Measurements from ENCODE around the gene DPP6.
A peak's percentile ranks its signal among the peaks of the same experiment; 100 is the strongest.

The DPP6 gene

GRCh38 chr7:154709840-154710520, 657.8 kb downstream of the DPP6 start:
- no peak for DNase-seq (ENCODE audit: low spot score)

DNA sequence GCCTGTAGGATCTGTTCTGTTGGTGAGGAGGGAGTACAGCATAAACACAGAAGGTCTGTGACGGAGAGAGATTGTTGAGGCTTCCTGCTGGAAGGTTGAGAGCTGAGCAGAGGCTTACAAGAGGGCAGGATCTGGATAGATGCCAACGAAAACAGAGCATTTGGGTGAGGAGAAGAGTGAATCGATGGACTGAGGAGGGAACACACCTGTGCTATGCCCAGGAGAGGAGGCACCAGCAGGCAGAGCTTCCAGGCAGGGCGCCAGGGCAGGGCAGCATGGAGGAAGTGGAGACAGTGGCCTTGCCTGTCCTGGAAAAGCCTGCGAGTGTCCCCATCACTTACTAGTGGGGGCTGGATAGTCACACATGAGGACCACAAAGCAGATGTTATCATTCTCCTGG, 667.8 kb downstream of the DPP6 start:
- no peak for DNase-seq (ENCODE audit: low spot score)

DNA sequence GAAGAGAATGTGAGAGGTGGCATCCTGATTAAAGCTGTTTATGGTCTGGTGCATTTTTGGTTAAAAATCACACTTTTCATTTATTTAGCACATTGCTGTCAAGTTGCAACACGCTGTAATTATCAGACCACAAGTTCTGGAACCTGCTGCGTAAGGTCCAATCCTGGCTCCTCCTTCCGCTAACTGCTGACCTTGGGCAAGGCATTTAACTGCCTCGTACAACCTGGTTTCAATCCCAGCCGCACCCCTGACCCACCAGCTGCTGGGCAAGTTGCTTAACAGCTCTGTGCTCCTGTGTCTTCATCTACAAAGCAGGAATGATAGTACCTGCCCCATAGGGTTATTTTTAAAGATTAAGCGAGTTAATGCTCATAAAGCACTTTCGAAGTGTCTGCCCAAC, 668.9 kb downstream of the DPP6 start:
- no peak for DNase-seq (ENCODE audit: low spot score)

GRCh38 chr7:154726368-154726767, 674.2 kb downstream of the DPP6 start:
- DNase-seq (ENCODE audit: low spot score), result no peak

DNA sequence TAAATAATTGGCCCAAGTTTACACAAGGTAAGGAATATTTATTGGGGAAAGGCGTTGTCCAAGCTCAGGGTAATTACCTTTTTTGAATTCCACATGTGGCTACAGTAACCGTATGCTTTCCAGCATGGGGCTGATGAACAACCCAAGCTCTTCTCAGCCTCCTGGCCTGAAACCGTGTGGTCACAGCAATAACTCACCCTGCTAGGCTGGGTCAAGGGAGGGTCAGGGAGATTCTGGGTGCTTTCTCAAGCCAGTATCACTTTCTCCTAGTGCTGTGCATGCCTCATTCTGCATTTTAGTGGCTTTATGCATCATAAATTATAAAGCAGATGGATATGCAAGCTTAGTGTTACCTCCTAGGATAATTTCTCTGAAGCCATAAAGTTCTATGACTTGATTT, 676.9 kb downstream of the DPP6 start:
- no peak for DNase-seq (ENCODE audit: low spot score)

DNA sequence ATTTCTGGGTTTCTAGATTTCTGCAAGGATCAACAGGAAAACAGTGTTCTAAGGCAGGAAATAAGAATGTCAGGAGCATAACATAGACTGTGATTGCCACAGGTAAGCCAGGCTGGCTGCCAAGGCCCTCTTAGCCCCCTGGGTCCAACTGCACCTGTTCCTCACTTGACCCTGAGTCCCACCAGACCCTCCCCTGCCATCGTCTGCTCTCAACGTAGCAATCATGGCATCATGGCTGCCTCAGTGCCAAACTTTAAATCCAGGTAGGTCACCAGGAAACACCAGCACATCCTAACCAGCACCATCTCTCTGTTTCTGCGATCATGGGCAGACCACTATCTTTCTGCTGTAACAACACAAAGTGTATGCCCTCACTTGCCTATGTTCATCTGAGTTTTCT, 683.6 kb downstream of the DPP6 start:
- DNase-seq (ENCODE audit: low spot score), result no peak

DNA sequence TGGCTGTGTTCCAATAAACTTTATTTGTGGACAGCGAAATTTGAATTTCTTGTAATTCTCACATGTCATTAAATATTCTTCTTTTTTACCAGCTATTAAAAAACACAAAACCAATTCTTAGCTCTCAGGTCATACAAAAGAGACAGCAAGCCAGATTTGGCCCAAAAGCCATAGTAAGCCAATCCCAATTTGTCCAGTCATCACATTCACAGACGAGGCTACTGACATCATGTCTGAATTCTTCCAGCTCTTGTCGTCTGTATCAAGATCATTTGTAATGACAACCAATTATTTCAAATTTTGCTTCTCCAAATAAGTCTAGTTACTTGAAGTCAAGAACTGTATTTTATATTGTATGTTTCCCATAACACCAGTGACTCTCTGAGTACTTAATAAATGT, 684.2 kb downstream of the DPP6 start:
- no peak for DNase-seq (ENCODE audit: low spot score)

- DNase-seq (ENCODE audit: low spot score), result no peak
Observed at GRCh38 chr7:154738216-154738615, 686.0 kb downstream of the DPP6 start.

- DNase-seq (ENCODE audit: low spot score), result no peak
Observed at GRCh38 chr7:154741131-154741530, 688.9 kb downstream of the DPP6 start.

GRCh38 chr7:154743206-154743605, 691.0 kb downstream of the DPP6 start:
- DNase-seq (ENCODE audit: low spot score), result no peak

- DNase-seq (ENCODE audit: low spot score), result peak; percentile 57
Observed at GRCh38 chr7:154744256-154744860, 692.2 kb downstream of the DPP6 start.

DNA sequence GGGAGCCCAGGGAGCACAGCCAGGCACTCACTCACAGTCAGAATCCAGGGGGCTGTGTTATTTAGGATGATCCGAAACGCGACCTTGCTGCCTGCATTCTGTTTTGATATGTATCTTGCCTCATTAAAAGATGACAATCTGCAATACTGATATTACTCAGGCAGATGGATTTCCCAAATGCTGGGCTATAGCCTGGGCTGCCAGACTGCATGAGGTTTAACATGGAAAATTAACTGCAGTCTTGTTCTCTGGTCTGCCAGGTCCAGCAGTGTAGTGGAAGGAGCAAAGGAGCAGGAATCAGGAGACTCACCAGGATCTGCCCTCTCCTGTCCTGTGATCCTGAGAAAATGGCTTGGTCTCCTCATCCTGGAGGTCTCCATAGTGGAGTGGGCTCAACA, 692.7 kb downstream of the DPP6 start:
- DNase-seq (ENCODE audit: low spot score), result no peak

GRCh38 chr7:154746571-154747360, 694.6 kb downstream of the DPP6 start:
- DNase-seq (ENCODE audit: low spot score), result no peak

GRCh38 chr7:154748089-154748786, 696.0 kb downstream of the DPP6 start:
- no peak for DNase-seq (ENCODE audit: low spot score)

GRCh38 chr7:154750353-154750801, 698.2 kb downstream of the DPP6 start:
- DNase-seq (ENCODE audit: low spot score), result no peak

DNA sequence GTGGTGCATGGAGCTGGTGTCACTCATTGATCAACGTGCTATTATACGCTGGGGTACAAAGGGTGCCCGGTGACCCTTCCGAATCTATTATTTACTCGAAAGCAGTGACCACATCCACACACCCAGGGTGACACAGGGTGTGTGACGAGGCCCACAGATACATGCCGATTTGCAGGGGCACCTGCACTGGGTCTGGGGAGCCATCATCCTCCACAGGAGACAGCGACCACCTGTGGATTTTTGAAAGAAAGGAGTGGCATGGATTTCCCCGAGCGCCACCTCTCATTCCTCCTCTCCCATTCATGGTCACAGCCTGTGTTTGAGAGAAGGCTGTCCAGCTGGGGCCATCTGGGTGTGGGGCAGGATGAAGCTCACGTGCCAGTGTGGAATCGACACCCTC, 701.0 kb downstream of the DPP6 start:
- no peak for DNase-seq (ENCODE audit: low spot score)

- no peak for DNase-seq (ENCODE audit: low spot score)
Observed at GRCh38 chr7:154757756-154758155, 705.6 kb downstream of the DPP6 start.

DNA sequence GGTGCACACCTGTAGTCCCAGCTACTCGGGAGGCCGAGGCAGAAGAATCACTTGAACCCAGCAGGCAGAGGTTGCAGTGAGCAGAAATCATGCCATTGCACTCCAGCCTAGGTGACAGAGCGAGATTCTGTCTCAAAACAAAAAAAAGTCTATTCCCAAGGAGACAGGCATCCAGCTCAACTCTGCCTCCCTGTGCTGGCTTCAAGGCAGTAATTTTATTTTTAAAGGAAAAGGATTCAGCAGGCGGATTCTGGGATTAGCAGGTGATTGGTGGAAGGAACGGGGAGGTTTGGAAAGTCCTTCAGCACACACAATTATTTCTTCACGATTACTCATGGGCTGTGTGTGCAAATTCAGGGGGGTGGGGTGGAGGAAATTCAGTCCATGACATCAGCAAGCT, 707.8 kb downstream of the DPP6 start:
- no peak for DNase-seq (ENCODE audit: low spot score)

GRCh38 chr7:154765118-154765517, 712.9 kb downstream of the DPP6 start:
- DNase-seq (ENCODE audit: low spot score), result no peak

- DNase-seq (ENCODE audit: low spot score), result no peak
Observed at GRCh38 chr7:154767142-154767541, 714.9 kb downstream of the DPP6 start.

DNA sequence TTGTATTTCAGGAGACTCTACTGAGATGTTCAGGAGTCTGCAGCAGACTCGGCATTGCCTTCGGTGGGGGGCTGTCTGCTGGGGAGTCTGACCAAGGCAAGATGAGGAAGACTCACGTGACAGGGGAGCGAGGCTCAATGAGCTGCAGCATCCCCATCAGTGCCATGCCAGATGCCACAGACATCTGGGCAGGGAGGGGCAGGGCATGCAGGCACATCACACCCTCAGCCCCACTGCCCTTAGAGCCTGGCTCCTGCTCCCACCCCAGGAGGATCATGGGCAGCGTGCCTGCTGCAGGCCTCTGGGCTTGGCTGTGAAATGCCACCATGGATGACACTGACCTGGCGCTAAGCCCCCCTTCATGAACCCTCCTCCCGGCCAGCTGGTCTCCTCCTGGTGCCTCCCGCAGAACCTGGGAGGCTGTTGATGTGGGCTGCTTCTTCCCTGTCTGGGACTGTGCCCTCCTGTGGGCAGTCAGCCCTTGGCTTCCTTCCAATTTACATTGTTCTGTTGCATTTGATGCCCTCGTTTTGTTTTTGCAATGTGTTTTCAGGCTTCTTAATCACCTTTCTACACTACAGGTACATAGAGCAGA, 715.7 kb downstream of the DPP6 start:
- no peak for DNase-seq (ENCODE audit: low spot score)

DNA sequence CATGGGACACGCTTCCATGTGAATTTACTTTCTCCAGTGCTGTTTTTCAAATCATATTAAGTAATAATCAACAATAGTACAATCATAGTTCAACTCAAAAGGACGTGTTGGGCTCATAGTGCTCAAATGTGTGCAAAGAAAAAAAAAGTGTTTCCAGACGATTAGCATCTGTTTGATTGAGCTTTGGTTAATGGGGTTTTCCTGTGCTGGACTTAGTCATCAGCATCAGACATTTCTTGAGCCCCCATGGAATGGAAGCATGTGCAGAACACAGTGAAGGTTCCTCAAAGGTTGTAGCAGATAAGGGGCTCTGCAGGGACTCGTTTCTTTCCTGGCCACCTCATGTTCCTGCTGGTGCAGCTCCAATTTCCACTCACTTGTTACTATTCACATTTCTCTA, 716.8 kb downstream of the DPP6 start:
- DNase-seq (ENCODE audit: low spot score), result no peak
